GM10847 (cell line): Measurements from ENCODE around the gene TM4SF18.

Source experiments
- POLR2A ChIP-seq: IDR thresholded peaks from 2 replicates; pipeline ENCODE4 v1.6.1; 2011; ENCODE audit not compliant: insufficient read length; ENCODE audit errors: extremely low read depth

TM4SF18 gene

DNA sequence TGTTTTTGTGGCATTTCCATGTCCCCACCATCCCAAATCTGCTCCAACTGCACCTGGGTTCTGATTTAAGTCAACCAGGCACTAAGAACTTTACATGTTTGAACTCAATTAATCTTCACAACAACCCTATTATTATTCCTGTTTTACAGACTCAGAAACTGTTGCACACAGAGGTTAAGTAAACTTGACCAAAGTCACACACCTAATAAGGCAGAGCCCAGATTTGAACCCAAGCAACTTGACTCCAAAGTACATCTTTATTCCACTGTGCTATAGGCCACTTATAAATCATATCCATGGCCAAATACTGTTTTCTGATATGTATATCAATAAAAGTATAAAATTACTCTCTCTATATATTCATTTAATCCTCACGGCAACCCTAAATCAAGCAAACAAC is 16.4 kb downstream of the TM4SF18 start:
- no peak for TF ChIP-seq POLR2A

DNA sequence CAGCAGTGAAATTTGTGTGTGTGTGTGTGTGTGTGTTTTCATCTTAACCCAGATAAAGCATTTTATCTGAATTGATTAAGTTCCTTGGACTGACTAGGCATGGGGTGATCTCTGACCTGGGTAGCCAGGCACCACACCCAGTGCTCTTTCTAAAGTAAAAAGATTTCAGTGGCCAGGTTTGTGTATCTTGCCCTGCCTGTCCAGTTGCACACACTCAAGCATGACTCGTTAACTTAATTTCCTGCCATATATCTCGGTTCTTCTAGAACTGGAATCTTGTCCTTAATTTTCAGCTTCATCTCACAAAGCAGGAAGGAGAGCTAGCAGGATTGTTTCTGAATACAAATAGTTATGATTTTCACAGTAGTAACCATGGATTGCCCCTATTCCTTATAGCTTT is 17.0 kb downstream of the TM4SF18 start:
- no peak for TF ChIP-seq POLR2A

DNA sequence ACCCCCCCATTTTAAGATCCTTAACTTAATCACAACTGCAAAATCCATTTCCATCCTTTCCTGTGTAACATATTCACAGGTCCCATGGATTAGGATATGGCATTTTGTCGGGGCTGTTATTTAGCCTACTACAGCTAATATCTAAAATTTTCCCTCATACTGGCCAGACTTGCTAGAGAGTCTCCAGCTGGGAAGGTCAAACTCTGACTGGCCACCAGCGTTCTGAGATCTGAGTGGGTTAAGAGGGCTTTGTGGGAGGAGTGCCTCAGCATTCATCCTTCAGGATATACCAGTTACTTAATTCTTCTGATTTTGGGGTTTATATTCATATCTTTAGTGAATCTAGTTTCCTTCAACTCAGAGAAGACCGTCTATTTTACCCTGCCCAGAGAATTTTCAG is 17.7 kb downstream of the TM4SF18 start:
- no peak for TF ChIP-seq POLR2A

DNA sequence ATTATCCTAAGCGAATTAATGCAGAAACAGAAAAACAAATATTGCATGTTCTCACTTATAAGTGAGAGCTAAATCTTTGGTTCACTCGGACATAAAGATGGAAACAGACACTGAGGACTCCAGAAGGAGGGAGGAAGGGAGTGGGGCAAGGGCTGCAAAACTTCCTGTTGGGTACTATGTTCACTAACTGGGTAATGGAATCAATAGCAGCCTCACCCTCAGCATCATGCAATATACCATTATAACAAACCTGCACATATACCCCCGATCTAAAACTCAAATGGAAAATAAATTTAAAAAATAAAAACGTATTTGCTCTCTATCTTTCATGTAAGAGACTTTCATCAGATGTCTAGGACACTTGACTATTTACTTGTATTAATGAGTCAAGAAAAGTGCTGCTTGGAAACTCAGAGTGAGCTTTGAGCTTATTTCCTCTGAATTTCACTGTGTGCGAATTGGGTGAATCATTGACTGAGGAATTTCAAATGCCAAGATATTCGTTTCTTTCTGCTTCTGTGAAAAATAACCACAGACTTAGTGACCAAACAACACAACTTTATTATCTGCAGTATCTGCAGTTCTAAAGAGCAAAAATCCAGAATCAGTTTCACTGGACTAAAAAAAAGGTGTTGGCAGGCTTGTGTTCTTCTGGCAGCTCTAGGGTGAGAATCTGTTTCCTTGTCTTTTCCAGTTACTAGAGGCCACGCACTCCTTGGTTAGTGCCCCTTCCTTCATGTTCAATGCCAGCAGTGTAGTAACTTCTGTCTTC is 18.4 kb downstream of the TM4SF18 start:
- TF ChIP-seq POLR2A, result no peak

DNA sequence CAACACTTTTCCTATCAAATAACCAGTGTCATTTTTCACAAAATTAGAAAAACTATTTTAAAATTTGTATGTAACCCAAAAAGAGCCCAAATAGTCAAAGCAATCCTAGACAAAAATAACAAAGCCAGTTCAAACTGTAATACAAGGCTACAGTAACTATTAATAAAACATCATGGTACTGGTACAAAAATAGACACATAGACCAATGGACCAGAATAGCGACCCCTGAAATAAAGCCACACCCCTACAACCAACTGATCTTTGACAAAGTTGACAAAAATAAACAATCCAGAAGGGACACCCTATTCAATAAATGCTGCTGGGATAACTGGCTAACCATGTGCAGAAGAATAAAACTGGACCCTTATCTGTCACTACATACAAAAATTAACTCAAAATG is 19.9 kb downstream of the TM4SF18 start:
- TF ChIP-seq POLR2A, result no peak

DNA sequence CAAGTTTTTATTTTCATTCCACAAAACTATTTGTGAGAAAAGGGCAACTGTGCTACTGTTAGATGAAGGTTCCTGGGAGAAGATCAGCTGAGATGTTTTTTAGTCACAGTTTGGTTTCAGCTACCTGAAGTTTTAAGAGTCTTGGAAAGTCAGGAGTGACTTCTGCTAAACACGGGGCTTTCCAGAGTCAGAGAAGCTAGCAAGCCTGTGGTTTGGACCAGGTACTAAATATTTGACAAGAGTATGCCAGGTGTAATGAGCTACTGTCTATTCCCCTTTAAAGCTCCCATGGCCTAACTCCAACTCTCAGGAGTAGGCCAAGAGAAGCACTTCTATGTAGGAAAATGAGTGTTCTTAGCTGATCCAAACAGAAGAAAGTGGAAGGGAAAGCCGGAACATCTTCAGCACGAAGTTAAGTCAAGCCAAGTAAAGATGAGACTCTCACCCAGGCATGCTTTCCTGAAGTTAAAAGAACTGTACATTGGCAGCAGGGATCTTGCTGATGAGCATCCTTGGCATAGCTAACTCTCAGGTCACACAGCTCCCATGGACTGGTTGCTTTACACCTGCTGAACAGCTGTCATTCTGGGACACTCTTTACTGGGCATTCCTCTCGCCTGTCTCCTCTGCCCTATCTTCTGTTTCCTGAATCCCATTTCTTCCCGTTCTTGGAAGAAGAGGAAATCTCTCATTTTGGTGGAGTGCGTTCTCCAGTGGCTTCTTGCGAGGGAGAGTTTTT is 22.5 kb downstream of the TM4SF18 start:
- no peak for TF ChIP-seq POLR2A

DNA sequence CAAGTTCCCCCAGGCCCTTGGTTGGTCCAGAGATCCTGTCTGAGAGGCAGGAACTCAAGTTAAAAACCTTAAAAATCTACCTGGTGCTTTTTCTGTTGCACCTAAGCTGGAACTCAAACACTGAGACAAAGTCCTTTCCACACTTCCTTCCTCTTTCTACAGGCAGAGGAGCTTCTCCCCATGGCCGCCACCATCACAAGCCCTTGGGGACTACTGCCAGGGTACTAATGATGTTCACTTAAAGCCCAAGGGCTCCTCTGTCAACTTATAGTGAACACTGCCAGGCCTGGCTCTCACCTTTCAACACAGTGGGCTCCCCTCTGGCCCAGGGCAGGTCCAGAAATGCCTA is 26.0 kb downstream of the TM4SF18 start:
- no peak for TF ChIP-seq POLR2A

DNA sequence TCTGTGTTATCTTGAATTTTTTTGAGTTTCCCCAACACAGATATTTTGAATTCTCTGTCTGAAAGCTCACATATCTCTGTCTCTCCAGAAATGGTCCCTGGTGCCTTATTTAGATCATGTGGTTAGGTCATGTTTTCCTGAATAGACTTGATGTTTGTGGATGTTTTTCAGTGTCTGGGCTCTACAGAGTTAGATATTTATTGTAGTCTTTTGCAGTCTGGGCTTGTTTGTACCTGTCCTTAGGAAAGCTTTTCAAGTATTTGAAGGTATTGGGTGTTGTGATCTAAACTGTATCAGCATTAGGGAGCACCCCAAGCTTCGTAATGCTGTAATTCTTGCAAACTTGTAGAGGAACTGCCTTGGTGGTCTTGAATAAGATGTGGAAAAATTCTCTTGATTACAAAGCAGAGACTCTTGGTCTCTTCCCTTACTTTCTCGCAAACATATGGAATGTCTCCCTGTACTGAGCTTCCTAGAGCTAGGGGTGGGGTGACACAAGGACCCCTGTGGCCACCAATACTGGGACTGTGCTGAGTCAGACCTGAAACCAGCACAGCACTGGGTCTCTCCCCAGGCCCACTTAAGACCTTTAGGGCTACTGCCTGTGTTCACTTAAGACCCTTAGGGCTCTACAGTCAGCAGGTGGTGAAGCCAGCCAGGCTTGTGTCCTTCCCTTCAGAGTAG is 26.5 kb downstream of the TM4SF18 start:
- no peak for TF ChIP-seq POLR2A

DNA sequence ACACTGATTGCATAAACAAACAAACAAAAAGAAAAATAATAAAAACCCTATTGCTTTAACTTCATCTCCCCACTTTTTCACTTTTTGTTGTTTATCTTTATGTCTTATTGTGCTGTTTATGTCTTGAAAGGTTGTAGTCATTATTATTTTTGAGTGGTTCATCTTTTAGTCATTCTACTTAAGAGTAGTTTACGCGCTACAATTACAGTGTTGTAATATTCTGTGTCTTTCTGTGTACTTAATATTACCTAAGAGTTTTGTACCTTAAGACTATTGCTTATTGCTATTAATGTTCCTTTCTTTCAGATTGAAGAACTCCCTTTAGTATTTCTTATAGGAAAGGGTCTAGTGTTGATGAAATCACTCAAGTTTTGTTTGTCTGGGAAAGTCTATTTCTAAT is 28.1 kb downstream of the TM4SF18 start:
- no peak for TF ChIP-seq POLR2A

DNA sequence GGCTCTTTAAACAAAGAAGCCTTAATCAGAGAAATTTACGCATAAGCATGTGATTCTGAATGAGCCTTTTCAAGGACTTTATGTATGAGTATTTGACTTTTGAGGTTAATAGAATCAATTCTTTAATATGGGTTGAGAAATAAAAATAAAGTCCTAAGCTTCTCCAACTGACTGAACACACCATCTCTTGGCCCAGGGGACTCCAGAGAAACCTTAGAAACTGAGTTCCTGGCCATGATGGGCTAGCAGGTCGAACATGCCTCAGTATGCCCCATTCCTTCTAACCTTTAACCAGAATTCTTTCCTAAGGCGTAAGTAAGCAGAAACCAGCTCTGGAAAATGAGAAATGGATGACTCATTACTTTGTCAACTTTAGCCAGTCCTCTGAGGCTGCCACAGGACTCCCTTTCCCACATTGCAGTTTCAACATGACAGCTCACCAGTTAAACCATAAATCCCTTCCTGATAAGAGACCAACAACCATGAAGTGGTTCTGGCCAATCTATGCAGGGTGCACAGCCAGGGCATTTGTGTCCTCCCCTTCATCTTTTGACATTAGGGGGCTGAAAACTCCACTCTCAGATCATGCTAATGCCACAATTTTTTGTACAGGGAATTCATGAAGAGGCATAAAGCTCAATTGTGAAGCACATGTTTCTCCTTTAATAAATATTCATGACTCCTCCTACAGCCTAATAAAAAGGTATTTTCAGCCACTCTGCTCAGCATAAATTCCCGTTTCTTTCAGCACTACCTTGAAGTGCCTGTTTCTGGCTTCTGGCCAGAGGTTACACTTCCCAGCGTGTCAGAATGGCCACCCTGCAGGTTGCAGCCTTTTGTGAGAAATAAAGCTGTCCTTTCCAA is 33.3 kb downstream of the TM4SF18 start:
- TF ChIP-seq POLR2A, result no peak

DNA sequence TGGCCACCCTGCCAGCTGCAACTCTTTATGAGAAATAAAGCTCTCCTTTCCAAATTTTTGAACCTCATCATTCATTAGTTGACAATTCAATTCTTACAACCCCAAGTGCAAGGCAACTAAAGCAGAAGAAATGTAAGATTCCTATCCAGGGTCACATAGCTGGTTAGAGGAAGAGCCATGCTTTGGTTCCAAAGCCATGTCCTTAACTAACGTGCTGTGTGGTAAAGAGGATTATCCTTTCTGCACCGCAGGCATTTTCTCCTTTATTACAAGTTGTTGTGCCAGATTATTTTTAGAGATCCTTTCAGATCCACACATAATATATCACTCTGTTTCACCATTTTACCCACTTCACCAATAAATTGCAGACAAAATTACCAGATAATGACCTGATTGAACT is 36.5 kb downstream of the TM4SF18 start:
- TF ChIP-seq POLR2A, result no peak

DNA sequence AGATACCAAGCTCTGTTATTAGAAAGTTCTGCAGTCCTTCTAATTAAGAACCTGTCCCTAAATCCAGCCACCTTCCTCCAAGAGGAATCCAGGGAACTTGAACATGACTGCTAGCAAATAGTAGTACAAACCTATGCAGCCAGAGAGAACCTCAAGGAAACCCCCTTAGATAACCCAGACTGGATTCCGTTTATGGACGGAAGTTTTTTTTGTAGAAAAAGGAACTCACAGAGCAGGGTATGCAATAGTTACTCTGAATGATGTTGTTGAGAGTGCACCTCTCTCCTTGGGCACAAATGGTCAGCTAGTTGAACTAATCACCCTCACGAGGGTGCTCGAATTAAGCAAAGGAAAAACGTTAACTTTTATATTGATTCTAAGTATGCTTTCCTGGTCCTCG is 40.8 kb downstream of the TM4SF18 start:
- no peak for TF ChIP-seq POLR2A

DNA sequence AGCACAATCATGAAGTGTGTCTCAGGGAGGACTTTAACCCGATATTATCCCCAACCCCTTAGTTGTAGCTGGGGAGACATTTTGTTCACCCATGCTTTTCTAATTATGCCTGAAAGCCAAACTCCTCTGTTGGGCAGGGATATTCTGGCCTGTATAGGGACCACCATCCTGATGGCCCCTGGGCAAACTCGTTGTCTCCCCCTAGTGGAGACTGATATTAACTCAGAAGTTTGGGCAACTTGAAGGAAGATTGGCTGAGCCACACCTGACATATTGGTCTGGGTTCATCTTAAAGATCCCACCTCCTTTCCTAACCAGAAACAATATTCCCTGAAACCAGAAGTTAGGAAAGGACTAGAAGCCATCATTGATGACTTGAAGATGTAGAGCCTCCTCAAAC is 42.3 kb downstream of the TM4SF18 start:
- no peak for TF ChIP-seq POLR2A

DNA sequence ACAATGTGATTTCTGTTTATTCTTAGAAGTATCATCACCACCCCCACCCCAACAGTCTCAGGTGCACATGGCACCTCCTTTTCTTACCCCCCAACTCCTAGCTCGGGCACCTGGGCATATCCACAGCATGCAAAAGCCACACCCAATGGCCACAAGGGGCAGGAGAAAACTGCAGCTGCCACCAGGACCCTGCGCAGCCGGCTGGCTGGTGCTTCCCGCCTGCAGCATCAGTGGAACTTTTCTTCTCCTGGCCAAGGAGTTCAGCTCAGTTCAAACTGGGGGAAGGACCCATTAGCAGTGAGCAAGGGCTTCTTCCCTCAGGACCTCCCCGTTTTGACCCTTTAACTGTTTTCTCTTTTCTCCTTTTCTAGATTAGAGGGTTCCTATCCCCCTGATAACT is 44.8 kb downstream of the TM4SF18 start:
- no peak for TF ChIP-seq POLR2A

DNA sequence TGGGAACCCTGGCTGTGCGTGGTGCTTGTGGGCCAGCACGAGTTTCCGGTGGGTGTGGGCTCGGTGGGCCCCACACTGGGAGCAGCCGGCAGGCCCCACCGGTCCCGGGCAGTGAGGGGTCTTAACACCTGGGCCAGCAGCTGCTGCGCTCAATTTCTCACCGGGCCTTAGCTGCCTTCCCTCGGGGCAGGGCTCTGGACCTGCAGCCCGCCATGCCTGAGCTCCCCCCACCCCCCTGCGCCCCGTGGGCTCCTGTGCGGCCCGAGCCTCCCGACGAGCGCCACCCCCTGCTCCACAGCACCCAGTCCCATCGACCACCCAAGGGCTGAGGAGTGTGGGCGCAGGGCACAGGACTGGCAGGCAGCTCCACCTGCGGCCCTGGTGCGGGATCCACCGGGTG is 49.4 kb downstream of the TM4SF18 start:
- no peak for TF ChIP-seq POLR2A
